Activated CD4-positive, CD25-positive, alpha-beta regulatory T cell treated with anti-CD3 and anti-CD28 coated beads, Interleukin-2, amount 50 U/mL, for 24 hours (primary cell): ENCODE measurements around the gene DAGLA.
A peak's percentile ranks its signal among the peaks of the same experiment; 100 is the strongest.

Experiments
- ATAC-seq, 2 donors: fragments of 150-1000 bp; cut with Tn5 transposase; one replicate each; pipeline ENCODE4 v1.10.0; 2021; ENCODE audit warnings: mild to moderate bottlenecking in 1 of 2, moderate library complexity in 1 of 2

DAGLA gene

GRCh38 chr11:61782841-61783240 lies 102.7 kb downstream of the DAGLA start:
- no peak for ATAC-seq

- ATAC-seq: no peak
These were observed 103.7 kb downstream of the DAGLA start for GRCh38 chr11:61783717-61784505.

GRCh38 chr11:61784506-61784805 lies 104.3 kb downstream of the DAGLA start:
- no peak for ATAC-seq

- ATAC-seq: no peak
These were observed 105.7 kb downstream of the DAGLA start for GRCh38 chr11:61785837-61786402.

GRCh38 chr11:61787928-61788491 lies 107.8 kb downstream of the DAGLA start:
- no peak for ATAC-seq

- ATAC-seq: peak; percentile 14 to 26
These were observed 111.6 kb downstream of the DAGLA start for GRCh38 chr11:61791737-61792309.

- peak; percentile 91 for ATAC-seq
These were observed 112.3 kb downstream of the DAGLA start, which contains the start of the genes FEN1 and TMEM258 for GRCh38 chr11:61792310-61793082. TSS of gene FEN1 (plus strand) at chr11:61792911. CDS start at chr11:61795362, 2,451 bp downstream. TSS of gene TMEM258 (minus strand) at chr11:61792599. CDS start at chr11:61792558, 41 bp downstream.

GRCh38 chr11:61793083-61793828 lies 113.1 kb downstream of the DAGLA start:
- peak; percentile 22 for ATAC-seq

- no peak for ATAC-seq
These were observed 113.6 kb downstream of the DAGLA start for GRCh38 chr11:61793829-61794204.

GRCh38 chr11:61794579-61794978 lies 114.4 kb downstream of the DAGLA start:
- ATAC-seq: no peak

GRCh38 chr11:61795459-61795858 lies 115.3 kb downstream of the DAGLA start:
- no peak for ATAC-seq

- no peak for ATAC-seq
These were observed 115.8 kb downstream of the DAGLA start for GRCh38 chr11:61795876-61796526.
